ENCODE data around the gene KLF16.
"Not testable (repeated sequence)": the region's sequence is repeated elsewhere in the genome, so short reads cannot be mapped to it uniquely, and the experiment has no call there.

Gene KLF16

DNA sequence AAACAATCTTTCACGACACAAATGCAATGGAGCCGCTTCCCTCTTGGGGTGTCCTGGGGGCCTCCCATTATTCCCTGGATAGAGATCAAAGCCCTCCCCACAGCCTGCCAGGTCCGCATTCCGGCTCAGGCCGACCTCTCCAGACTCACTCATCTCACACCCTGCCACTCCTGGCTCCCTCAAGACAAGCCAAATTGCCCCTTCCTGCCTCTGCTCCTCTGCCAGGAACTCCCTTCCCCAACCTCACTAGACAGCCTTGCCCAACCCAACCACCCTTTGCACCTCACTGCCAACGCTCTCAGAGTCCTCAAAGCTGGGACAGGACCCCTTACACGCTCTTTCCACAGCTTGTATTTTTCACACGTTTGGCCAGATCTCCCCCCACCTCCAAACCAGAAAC lies 20.4 kb upstream of the KLF16 start:
- DNase-seq, result no peak

DNA sequence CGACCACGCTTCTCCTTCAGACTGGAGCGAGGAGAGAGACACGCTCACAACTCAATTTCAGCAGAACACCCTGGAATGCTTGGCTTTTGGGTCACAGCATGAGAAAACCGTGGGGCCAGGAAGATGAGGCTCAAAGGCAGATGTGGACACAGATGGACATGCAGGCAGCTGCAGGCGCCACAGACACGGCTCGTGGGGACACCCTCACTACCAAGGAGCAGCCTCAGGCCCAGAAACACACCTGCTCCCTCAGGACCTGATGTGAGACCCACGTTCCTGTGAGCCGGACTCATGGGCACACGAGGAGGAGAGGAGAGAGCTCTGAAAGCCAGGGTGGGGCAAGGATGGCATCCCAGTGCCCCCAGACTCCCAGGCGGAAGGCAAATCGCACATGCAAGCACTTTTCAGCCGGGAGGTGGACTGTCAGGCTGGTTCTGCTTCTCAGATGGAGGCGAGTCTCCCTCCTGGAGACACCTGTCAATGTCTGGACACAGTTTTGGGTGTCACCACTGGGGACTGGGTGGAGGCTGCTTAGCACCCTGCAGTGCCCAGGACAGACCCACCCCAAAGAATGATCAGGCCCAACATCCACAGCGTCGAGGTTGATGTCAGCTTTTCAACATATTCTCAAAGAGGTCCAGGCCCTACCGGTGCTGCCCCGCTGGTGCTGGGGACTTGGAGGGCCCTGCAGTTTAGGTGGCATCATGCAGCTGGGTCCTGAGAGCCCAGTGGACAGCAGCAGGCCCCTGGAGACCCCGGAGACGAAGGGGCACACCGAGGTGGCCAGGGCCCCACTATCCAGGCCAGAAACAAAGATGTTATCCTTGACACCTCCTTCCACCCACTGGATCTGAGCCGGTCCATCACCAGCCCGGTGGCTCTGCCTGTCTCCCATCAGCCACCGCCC lies 19.7 kb upstream of the KLF16 start:
- DNase-seq, result no peak

DNA sequence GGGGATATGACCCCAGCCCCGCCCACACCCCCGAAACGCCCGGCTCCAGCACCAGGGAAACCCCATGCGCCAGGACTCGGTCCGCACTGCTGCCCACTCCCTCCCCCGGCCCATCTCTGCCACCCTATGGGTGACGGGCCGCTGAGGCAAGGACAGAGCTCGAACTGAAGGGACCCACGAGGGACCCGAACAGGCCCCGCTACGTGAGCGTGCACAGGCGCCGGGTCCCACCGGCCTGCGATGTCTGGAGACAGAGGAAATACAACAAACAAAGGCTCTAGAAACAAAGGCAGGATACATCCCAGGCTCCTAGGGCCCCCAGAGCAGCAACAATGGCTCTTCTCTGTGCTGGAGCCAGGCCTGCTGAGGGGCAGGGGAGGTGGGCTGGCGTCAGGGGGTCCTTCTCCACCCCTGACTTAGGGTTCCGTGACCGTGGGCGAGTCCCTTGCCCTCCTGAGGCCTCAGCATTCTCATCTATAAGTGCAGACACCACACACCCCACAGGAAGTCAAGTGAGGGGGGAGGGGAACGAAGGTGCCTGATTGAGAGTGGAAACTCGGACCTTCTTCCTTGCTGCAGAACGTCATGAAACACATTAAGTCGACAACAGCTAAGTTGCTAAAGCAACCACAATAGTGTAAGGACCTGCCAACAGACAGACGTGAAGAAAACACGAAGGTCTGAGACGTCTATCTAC lies 18.9 kb upstream of the KLF16 start:
- DNase-seq, result peak; percentile 68

GRCh38 chr19:1881393-1882088 lies 18.2 kb upstream of the KLF16 start:
- peak; percentile 54 for DNase-seq

GRCh38 chr19:1880611-1881392 lies 17.4 kb upstream of the KLF16 start:
- no peak for DNase-seq

DNA sequence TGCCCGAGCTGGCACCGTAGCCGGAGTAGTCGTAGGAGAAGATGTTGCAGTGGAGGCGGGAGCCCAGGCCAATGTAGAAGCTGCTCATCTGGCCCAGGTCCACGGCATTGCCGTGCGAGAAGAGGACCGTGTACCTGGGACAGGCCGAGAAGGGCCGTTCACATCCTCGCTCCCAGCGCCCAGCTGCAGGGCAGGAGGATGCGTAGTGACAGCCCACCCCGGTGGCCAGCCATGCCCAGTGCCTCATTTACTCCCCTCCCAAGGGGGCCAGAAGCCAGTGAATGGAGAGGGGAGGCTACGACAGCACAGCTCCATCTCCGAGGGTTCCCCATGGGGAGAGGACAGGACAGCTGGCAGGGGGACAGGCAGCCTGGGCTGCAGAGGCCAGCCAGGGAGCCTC lies 16.6 kb upstream of the KLF16 start:
- DNase-seq, result not testable (repeated sequence)

- not testable (repeated sequence) for DNase-seq
These were observed 15.2 kb upstream of the KLF16 start for GRCh38 chr19:1878583-1878982.

DNA sequence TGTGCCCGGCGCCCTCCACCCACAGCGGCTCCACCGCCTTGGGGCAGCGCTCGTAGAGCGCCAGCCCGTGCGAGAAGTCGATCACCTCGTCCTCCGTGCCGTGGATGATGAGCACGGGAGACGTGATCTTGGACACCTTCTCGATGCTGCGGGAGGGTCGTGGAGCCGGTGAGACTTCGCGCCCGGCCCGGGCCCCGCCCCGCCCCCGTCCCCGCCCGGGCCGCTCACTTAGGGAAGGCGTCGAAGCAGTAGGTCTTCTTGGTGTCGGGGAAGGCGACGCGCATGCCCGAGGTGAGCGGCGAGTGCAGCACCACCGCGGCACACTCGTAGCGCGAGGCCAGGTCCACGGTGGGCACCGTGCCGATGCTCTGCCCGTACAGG lies 13.9 kb upstream of the KLF16 start:
- DNase-seq, result not testable (repeated sequence)

DNA sequence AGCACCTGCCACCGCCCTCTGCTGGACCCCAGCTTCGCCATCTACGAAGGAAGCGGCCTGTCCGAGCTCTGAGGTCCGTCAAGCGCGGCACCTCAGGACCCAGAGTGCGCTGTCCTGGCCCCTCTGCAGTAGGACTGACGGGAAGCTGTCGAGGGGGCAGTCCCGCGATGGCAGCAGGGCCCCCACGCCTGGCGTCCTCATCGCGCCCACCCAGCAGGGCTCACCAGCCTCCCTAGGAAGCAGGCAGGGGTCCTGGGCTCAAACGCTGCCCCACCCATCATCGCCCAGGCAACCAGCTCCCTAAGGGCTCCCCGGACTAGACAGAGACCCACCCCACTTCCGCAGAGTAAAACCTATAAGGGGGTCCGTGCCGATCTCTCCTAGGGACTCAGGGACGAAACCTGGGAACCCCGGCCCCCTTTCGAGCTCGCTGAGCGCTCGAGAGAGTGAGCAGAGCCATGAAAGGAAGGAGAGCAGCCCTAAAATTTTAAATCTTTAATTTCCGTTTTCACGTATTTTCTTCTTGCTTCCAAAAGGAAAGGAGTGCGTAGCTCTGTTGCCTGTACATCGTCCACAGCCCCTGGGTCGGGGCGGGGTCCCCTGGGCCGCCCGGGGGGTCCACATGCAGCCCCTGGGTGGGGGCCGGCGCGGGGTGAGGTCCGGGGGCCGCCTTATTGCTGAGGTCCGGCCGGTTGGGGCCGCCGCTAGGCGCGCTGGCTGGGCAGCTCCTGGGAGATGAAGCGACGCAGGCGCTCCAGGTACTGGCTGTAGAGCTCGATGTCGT lies 13.3 kb upstream of the KLF16 start:
- not testable (repeated sequence) for DNase-seq

DNA sequence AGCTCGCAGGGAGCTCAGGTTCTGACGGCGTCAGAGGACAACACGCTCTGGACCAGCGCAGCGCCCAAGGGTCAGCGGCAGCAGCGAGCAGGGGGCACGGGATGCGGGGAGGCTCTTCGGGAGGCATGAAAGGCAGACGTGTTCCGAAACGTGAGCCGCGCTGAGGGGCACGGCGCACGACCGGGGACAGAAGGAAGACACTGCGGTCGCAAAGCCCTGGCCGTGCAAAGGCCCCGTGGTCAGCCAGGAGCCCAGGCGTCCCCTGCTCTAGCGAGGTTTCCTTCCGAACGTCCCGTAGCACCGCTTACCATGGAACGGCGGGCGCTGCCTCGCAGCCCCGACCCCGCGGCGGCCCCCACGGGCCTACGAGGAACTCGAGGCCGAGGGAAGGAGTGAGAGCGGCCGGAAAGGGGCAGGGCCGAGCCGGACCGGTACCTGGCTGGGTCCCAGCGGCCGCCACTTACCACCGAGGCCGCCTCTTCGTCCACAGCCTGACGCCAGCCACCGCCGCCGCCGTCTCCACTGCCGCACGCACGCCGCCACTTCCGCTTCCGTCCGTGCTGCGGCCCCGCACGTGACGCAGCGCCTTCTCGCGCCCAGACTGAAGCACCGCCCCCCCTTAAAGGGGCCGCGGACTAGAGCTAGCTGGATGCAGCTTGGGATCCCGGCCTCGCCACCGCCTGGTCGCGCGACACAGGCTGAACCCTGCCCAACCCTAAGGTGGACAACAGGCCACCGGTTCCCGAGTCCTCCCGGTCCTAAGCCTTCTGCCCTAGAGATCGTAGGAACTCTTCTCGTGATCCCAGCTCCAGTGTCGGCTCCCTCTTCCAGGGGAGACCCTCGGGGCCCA lies 12.5 kb upstream of the KLF16 start:
- peak; percentile 93 for DNase-seq

- DNase-seq, result not testable (repeated sequence)
These were observed 11.9 kb upstream of the KLF16 start for GRCh38 chr19:1875265-1875645.

- no peak for DNase-seq
These were observed 11.3 kb upstream of the KLF16 start for GRCh38 chr19:1874554-1875185.

- peak; percentile 70 for DNase-seq
These were observed 10.4 kb upstream of the KLF16 start for GRCh38 chr19:1873524-1874473.

GRCh38 chr19:1872807-1873523 lies 9.6 kb upstream of the KLF16 start:
- DNase-seq, result no peak

DNA sequence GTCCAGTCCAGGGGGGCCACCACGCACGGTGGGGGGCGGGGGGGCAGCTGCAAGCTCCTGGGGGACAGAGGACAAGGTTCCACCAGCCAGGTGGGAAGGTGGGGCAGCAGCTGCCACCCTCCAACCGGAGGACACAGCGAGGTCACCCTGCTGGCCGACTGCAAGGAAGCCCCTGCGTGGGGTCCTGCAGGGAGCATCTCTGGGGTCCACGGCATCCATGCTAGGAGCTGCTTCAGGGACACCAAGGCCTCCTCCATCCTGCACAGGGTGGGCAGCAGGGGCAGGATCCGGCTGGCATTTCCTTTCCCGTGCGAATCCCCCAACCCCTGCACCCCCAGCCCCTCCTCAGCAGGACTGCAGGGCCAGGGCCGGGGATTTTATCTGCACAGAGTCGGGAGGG lies 8.3 kb upstream of the KLF16 start:
- DNase-seq, result no peak

- no peak for DNase-seq
These were observed 7.8 kb upstream of the KLF16 start for GRCh38 chr19:1871140-1871597.

GRCh38 chr19:1868971-1869370 lies 5.6 kb upstream of the KLF16 start:
- no peak for DNase-seq

GRCh38 chr19:1867349-1867724 lies 4.0 kb upstream of the KLF16 start:
- DNase-seq, result no peak

All from midbrain (tissue), 1 donor.